LNCaP clone FGC (cell line): ENCODE data around the gene RNF113A.
"Not testable (repeated sequence)": the region's sequence is repeated elsewhere in the genome, so short reads cannot be mapped to it uniquely, and the experiment has no call there.

ENCODE experiments used
- DNase-seq: peaks from one replicate; pipeline ENCODE4 v3.0.0-alpha.2; 2011; ENCODE audit warnings: low read depth
- H3K4me3 ChIP-seq: 2 replicates; pipeline ENCODE4 v1.5.1; 2011; ENCODE audit warnings: mild to moderate bottlenecking, low read depth, low read length, control low read depth
- TF ChIP-seq, protein P1 (sequence below): IDR thresholded peaks from 2 replicates; pipeline ENCODE4 v1.5.1; 2012; ENCODE audit warnings: mild to moderate bottlenecking; ENCODE audit not compliant: control insufficient read depth, insufficient read depth; ENCODE audit errors: extremely low read depth

The RNF113A gene

DNA sequence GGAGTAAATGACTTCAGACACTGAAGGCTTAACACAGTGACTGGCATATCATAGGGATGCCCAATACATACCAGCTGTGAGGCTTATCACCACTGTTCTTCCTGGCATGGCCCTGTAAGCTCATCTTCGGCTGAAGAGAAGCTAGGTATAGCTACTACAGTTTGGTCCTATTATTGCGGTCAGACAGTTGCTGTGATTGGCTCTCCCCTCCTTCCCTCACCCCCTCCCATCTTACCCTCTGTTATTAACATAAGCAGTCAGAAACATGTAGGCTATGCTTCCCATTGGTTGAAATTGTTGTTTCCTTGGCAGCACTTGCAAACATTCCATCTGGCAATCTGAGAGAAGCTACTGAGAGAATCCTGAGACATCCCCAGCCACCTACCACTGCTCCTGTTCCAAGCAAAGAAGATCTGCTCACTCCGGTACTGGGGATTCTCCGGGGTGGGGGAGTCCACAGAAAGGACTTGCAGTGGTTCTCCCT is 24.4 kb upstream of the RNF113A start, which contains the start of gene AKAP14:
AKAP14 (plus strand) TSS at position 51 of the 484 bp plus-strand sequence. CDS start 7,331 bp downstream, outside the sequence.
- no peak for DNase-seq
- H3K4me3 ChIP-seq: no peak within 1 kb of the TSS
- TF ChIP-seq, protein P1, sequence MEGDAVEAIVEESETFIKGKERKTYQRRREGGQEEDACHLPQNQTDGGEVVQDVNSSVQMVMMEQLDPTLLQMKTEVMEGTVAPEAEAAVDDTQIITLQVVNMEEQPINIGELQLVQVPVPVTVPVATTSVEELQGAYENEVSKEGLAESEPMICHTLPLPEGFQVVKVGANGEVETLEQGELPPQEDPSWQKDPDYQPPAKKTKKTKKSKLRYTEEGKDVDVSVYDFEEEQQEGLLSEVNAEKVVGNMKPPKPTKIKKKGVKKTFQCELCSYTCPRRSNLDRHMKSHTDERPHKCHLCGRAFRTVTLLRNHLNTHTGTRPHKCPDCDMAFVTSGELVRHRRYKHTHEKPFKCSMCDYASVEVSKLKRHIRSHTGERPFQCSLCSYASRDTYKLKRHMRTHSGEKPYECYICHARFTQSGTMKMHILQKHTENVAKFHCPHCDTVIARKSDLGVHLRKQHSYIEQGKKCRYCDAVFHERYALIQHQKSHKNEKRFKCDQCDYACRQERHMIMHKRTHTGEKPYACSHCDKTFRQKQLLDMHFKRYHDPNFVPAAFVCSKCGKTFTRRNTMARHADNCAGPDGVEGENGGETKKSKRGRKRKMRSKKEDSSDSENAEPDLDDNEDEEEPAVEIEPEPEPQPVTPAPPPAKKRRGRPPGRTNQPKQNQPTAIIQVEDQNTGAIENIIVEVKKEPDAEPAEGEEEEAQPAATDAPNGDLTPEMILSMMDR: no peak

DNA sequence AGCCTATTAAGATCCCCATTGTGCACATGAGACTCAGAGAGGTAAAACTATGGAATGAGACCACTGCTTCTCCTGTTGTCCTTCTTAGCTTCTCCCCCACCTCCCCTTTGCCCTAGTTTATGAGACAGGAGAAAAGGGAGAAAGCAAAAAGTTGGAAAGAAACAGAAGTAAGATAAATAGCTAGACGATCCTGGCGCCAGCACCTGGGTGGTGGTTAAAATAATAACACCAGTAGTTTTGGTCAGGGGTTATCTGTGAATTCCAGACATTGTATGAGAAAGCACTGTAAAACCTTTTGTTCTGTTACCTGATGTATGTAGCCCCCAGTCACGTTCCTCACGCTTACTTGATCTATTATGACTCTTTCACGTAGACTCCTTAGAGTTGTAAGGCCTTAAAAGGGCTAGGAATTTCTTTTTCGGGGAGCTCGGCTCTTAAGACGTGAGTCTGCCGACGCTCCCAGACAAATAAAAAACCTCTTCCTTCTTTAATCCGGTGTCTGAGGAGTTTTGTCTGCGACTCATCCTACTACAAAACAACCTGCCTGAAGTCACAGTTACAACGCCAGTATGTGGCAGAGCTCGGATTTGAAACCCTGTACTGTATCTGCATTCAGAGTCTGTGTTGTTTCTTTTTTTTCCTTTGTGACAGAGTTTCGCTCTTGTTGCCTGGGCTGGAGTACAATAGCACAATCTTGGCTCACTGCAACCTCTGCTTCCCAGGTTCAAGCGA is 20.6 kb upstream of the RNF113A start:
- not testable (repeated sequence) for DNase-seq, H3K4me3 ChIP-seq

DNA sequence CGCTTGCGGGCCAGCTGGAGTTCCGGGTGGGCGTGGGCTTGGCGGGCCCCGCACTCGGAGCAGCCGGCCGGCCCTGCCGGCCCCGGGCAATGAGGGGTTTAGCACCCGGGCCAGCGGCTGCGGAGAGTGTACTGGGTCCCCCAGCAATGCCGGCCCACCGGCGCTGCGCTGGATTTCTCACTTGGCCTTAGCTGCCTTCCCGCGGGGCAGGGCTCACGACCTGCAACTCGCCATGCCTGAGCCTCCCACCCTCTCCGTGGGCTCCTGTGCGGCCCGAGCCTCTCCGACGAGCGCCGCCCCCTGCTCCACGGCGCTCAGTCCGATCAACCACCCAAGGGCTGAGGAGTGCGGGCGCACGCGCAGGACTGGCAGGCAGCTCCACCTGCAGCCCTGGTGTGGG is 19.1 kb upstream of the RNF113A start:
- not testable (repeated sequence) for DNase-seq, H3K4me3 ChIP-seq

DNA sequence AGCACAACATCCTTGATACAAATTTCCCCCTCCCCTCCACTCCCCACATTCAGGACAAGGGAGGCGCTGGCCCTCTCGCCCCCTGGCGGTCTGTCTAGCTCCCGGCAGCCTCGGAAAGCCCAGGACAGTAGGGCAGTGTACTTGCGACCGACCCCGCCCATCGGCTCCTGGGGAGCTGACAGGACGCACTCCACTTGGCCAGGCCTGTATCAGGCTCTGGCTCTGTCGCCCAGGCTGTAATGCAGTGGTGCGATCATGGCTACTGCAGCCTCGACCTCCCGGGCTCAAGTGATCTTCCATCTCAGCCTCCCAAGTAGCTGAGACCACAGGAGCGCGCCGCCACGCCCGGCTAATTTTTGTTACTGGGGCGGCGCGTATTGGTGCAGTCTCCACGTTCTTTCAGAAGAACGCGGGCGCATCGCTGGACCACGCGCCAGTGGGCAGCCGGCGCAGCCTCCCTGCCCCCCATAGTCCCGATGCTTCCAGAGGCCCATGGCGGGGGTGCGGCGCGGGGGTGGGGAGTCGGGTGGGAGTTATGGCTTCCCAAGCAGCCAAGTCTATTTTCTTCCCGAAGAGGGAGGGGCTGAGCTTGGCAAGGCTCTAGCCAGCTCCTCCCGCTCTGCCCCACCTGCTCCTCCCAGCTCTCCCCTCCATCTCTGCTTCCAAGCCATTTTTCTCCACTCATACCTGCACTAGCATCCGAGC is 16.3 kb upstream of the RNF113A start:
- TF ChIP-seq, protein P1: peak; percentile 23; the same call in 1 of the 2 replicates
- no peak overlapping the region for H3K4me3 ChIP-seq
- DNase-seq: no peak

DNA sequence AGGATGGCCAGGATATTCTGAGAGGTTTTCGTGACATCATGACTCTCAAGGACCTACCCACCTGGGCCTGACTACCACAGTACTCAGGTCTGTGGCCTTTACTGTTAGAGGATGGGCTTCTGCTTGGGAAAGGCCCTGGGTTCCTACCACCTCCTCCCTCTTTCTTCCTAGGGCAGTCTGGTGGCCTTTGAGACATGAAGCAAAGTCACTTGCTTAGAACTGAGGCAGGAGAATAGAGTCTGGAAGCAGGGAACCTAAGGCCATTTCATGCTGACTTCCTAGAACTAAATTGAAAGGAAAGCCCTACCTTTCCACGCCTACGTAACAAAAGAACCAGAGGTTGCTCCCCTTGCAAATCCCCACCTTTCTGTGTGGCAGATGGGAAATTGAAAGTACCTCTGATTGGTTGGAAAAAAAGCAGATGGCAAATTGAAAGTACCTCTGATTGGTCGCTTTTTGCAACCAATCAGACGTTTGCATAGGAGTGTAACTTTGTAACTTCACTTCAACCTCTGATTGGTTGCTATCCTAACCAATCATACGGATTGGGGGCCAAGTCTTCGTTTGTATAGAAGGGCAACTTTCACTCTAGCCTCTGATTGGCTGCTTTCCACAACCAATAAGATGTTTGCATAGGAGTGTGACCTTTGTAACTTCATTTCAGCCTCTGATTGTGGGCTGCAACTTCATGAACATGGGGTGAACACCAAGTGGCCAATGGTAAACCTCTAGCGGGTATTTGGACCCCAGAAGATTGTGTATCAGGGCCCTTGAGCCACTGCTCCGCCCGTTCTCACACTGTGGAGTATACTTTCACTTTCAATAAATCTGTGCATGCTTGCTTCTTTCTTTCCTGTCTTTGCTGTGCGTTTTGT is 14.3 kb upstream of the RNF113A start:
- TF ChIP-seq, protein P1: no peak
- H3K4me3 ChIP-seq: no peak overlapping the region
- DNase-seq: no peak

DNA sequence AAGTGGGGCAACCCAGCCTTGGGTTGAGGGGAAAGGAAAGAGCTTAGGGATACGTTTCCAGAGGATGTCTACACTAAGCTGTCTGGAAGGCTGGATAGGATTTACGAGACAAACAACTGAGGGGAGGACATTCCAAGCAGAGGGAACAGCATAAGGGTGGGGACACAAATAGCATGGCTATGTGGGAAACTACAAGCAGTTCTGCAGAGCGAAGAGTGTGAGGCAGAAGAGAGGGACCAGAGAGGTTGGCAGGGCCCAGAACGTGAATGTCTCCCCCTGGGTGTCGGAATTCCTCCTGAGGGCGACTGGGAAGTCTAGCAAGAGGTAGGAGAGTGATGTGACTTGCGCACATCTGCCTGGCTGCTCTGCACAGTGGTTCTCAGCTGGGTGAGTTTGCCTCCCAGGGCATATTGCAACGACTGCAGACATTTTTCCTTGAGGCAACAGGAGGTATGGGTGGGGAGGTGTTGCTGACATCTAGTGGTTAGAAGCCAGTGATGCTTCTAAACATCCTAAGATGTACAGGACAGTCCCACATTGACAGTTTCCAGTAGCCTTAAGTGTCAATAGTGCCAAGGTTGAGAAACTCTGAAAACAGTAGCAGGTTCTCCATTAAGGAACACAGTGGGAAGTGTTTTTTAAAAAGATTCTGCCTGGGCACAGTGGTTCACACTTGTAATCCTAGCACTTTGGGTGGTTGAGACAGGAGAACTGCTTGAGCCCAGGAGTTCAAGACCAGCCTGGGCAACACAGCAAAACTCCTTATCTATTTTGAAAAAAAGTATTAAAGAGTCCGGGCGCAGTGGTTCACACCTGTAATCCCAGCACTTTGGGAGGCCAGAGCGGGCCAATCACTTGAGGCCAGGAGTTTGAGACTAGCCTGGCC is 9.3 kb upstream of the RNF113A start:
- TF ChIP-seq, protein P1: peak; percentile 71
- H3K4me3 ChIP-seq: no peak overlapping the region
- no peak for DNase-seq

DNA sequence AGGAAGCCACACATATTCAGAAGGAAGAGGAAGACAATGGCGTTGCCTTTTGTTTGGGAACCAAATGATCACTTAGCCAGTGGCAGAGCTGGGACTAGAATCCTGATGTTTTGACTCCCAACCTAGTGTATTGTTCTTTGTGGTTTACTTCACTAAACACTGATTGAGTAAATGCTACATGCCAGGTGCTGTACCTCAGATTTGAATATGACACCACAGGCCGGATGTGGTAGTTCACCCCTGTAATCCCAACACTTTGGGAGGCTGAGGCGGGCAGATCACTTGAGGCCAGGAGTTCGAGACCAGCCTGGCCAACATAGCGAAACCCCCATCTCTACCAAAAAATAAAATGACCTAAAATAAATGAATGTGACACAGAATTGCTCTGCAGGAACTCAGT is 8.5 kb upstream of the RNF113A start:
- no peak overlapping the region for H3K4me3 ChIP-seq
- DNase-seq: no peak
- TF ChIP-seq, protein P1: no peak
